Choroid plexus epithelial cell (primary cell): ENCODE results near the gene C1QL4.

ENCODE experiments used
- DNase-seq: peaks from one replicate; pipeline ENCODE4 v3.0.0-alpha.2; 2010; ENCODE audit warnings: low read depth
- H3K4me3 ChIP-seq: 2 replicates; pipeline ENCODE4 v1.5.1; 2011; ENCODE audit warnings: low read depth, mild to moderate bottlenecking, control low read depth, low read length, moderate library complexity
- TF ChIP-seq, protein P1 (sequence below): conservative IDR thresholded peaks from 2 replicates; pipeline ENCODE4 v1.5.1; 2011; ENCODE audit warnings: low read depth, mild to moderate bottlenecking, control low read depth, inconsistent platforms, low read length, moderate library complexity

The C1QL4 gene

DNA sequence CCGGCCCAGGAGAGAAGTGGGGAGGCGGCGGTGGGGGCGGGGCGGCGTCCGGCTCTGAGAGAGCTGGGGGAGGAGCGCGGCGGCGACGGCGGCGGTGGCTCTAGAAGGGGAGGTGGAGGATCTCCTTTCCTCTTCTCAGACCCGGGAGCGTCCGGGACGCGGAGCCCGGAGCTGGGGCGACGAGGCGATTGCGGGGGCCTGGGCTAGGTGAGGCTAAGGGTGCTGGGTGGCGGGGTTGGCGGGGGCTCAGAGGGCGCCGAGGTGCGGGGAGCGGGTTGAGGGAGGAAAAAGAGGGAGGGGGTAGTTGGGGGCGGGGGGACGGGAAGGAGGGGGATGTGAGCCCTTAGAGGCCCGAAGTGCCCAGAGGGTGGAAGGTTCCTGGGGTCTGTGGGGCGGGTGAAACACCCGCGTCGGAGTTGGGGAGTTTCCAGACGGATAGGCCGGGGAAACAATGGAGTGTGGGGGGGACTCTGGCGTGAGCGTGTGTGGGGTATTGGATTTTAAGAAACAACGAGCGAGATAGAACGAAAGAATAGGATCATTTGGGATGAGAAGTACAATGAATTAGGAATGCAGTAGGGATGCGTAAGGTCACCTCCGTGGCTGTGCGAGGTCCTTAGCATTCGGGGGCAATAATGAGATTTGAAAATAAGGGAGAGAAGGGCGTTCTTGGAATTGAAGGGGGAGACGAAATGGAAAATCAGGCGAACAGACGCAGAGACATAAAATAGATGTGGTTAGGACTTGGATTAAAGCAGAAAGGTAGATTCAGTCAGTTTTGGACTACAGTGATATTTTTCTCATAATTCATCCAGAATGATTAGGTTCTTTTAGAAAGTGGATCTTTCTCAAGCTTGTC lies 30.6 kb upstream of the C1QL4 start, which contains the start of gene SPATS2:
TSS of gene SPATS2 (plus strand) at position 82 of the 859 bp plus-strand sequence. CDS start 93,551 bp downstream, outside the sequence.
- peak; percentile 38 for DNase-seq

DNA sequence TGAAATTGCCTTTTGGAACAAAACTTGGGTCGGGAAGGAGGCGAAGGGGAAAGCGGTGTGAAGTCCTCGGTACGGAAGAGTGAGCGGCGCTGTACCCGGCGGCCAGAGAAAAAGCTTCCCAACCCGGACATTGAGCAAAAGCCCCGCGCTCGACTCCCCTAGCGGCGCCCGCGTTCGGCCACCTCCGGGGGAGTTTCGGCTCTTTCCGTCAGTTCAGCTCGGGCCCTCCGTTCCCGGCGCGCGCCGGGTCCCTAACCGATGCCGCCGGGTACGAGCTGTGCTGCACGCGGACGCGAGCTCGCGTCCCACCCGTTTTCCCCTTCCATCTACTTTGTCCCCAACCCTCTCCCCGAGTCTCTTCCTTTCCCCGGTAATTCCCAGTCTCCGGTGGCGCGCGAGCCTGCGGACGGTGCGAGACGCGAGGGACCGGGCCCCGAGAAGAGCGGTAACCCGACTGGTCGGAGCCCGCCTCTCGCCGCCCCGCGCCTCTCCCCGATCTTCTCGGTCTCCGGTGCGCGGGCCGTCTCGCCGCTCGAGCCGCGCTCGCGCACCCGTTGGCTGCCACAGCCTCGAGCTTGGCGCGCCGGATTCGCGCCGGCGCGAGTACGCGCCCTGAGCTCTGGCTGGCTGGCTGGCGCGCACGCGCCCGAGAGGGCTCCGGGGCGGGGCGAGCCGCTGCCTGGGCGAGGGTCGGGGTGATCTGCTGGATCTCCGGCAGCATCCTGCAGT lies 29.8 kb upstream of the C1QL4 start:
- DNase-seq = peak; percentile 97

More for the DNA sequence above, 30.6 kb upstream of the C1QL4 start, which contains the start of gene SPATS2:
- H3K4me3 ChIP-seq = peak within 1 kb of the TSS; percentile 87
- TF ChIP-seq, protein P1, sequence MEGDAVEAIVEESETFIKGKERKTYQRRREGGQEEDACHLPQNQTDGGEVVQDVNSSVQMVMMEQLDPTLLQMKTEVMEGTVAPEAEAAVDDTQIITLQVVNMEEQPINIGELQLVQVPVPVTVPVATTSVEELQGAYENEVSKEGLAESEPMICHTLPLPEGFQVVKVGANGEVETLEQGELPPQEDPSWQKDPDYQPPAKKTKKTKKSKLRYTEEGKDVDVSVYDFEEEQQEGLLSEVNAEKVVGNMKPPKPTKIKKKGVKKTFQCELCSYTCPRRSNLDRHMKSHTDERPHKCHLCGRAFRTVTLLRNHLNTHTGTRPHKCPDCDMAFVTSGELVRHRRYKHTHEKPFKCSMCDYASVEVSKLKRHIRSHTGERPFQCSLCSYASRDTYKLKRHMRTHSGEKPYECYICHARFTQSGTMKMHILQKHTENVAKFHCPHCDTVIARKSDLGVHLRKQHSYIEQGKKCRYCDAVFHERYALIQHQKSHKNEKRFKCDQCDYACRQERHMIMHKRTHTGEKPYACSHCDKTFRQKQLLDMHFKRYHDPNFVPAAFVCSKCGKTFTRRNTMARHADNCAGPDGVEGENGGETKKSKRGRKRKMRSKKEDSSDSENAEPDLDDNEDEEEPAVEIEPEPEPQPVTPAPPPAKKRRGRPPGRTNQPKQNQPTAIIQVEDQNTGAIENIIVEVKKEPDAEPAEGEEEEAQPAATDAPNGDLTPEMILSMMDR = no peak

DNA sequence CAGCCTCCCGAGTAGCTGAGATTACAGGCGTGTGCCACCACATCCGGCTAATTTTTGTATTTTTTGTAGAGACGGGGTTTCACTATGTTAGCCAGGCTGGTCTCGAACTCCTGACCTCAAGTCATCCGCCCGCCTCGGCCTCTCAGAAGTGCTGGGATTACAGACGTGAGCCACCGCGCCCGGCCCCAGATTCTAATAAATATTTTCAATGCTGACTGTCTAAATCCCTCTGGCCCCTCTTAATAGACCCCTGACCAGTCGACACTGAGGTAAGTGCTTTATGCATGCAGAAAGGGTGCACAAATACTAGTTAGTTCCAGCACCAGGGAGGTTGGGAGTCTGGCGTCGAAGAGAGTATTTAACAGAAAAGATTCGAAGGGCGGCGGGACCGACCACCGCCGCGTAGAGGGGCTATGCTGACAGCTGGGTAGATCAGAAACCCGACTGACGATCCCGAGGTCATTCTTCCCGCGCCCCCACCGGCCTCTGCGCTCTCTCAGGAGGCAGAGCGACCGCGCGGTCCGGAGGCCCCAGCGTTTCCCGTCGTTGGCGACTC lies 29.2 kb upstream of the C1QL4 start:
- peak; percentile 31 for DNase-seq
- H3K4me3 ChIP-seq = peak overlapping the region; percentile 87
- TF ChIP-seq, protein P1 = no peak

More for the DNA sequence above, 29.8 kb upstream of the C1QL4 start:
- H3K4me3 ChIP-seq = peak overlapping the region; percentile 87
- TF ChIP-seq, protein P1 = peak; percentile 44

DNA sequence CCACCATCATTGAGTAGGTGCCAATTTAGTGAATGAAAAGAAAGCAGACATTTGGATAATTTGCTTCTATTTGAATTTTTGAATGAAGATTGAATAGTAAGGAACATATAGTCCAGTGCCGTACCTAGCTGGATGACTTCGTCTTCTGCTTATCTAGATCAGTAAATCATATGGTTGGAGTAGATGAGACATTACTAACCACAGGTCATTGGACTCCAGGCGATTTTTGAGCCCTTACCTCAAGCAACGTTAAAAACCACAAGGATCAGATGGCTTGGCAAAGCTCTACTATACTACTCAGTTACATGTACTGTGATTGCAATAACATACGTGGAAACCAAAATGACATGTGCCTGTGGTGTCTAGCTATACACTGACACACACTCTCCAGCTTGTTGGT lies 28.6 kb upstream of the C1QL4 start:
- H3K4me3 ChIP-seq = no peak overlapping the region
- TF ChIP-seq, protein P1 = no peak
- peak; percentile 94 for DNase-seq

DNA sequence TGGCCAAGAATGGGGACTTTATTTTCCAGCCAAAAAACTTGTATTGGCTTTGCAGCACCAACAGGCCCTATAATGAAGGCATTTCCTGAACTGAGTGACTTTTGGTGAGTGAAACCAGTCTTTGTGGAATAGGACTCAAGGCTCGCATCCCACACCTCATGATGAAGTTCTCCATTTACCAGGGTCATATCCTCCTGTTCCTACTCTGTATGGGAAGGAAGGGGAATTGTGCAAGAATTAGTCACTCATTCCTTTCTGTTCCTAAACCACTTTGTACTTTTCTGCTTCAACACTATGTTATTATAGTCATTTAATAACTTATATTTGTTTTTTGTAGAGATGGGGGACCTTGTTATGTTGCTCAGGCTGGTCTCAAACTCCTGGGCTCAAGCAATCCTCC lies 28.0 kb upstream of the C1QL4 start:
- TF ChIP-seq, protein P1 = no peak
- peak; percentile 90 for DNase-seq
- no peak overlapping the region for H3K4me3 ChIP-seq

DNA sequence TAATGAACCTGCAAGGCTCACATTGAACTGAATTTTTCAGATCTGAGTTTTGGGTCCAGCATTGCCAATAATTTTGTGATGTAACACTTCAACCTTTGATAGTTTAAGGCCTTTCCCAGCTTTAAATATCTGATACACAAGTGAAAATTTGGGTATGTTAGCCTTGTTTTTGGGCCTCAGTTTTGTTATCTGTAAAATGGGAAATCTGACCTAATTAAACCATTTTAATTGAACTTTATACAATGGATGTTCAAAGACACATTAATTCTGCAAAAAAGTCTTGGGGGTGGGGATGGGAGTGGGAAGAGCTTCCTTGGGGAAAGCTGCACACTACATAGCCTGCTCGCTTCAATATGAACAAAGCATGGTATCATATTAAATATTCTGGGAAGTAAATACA lies 25.1 kb upstream of the C1QL4 start:
- TF ChIP-seq, protein P1 = no peak
- DNase-seq = no peak
- H3K4me3 ChIP-seq = no peak overlapping the region
